GM10847 (cell line): ENCODE results near the gene TRHDE.

ENCODE experiments used
- POLR2A ChIP-seq: IDR thresholded peaks from 2 replicates; pipeline ENCODE4 v1.6.1; 2011; ENCODE audit not compliant: insufficient read length; ENCODE audit errors: extremely low read depth

The TRHDE gene

GRCh38 chr12:72642706-72643105 is 370.5 kb downstream of the TRHDE start:
- no peak for TF ChIP-seq POLR2A

GRCh38 chr12:72647139-72647538 is 375.0 kb downstream of the TRHDE start:
- TF ChIP-seq POLR2A, result no peak

- TF ChIP-seq POLR2A, result no peak
Observed at GRCh38 chr12:72658615-72659014, 386.4 kb downstream of the TRHDE start.

GRCh38 chr12:72673853-72674252 is 401.7 kb downstream of the TRHDE start:
- TF ChIP-seq POLR2A, result no peak

GRCh38 chr12:72676556-72676955 is 404.4 kb downstream of the TRHDE start:
- TF ChIP-seq POLR2A, result no peak

GRCh38 chr12:72677139-72677538 is 405.0 kb downstream of the TRHDE start:
- no peak for TF ChIP-seq POLR2A

GRCh38 chr12:72677846-72678245 is 405.7 kb downstream of the TRHDE start:
- no peak for TF ChIP-seq POLR2A

GRCh38 chr12:72679147-72679757 is 407.1 kb downstream of the TRHDE start:
- no peak for TF ChIP-seq POLR2A

- no peak for TF ChIP-seq POLR2A
Observed at GRCh38 chr12:72681028-72681427, 408.9 kb downstream of the TRHDE start.

- no peak for TF ChIP-seq POLR2A
Observed at GRCh38 chr12:72684491-72684890, 412.3 kb downstream of the TRHDE start.

GRCh38 chr12:72692338-72692737 is 420.2 kb downstream of the TRHDE start:
- TF ChIP-seq POLR2A, result no peak

GRCh38 chr12:72694193-72694592 is 422.0 kb downstream of the TRHDE start:
- no peak for TF ChIP-seq POLR2A

- no peak for TF ChIP-seq POLR2A
Observed at GRCh38 chr12:72699362-72699761, 427.2 kb downstream of the TRHDE start.

- no peak for TF ChIP-seq POLR2A
Observed at GRCh38 chr12:72716221-72716620, 444.1 kb downstream of the TRHDE start.

- no peak for TF ChIP-seq POLR2A
Observed at GRCh38 chr12:72717036-72717435, 444.9 kb downstream of the TRHDE start.
